Liver (tissue), 3 donors: ENCODE data around the gene ITPK1.

ENCODE experiments used
- CTCF ChIP-seq: fragments of 150-350 bp; IDR thresholded peaks from 2 replicates; pipeline ENCODE4 v1.5.1; 2017; ENCODE audit warnings: improper control_type of control experiment, low read depth, low read length; ENCODE audit not compliant: missing input control
- RAD21 ChIP-seq, 2 donors: IDR thresholded peaks; 2 replicates each; pipeline ENCODE4 v1.6.1; 2016; ENCODE audit warnings: antibody characterized with exemption in 2 of 2, mild to moderate bottlenecking in 2 of 2
- TAF1 ChIP-seq: conservative IDR thresholded peaks from 2 replicates; pipeline ENCODE4 v1.6.1; 2016; ENCODE audit warnings: antibody characterized with exemption, mild to moderate bottlenecking
- donor health status: healthy.
- donor health status: healthy.

- TF ChIP-seq RAD21 (IDR thresholded peaks at IDR 0.05) (no peak), CTCF (no peak), TAF1 (no peak)
Observed at GRCh38 chr14:93060841-93061240, 54.9 kb downstream of the ITPK1 start.
